ENCODE measurements around the gene ADGRG7. TPM values are rescaled to one million over a fixed set of nuclear protein-coding genes. Genes with fewer than 3 reads are reported as not detected.

Gene ADGRG7, protein sequence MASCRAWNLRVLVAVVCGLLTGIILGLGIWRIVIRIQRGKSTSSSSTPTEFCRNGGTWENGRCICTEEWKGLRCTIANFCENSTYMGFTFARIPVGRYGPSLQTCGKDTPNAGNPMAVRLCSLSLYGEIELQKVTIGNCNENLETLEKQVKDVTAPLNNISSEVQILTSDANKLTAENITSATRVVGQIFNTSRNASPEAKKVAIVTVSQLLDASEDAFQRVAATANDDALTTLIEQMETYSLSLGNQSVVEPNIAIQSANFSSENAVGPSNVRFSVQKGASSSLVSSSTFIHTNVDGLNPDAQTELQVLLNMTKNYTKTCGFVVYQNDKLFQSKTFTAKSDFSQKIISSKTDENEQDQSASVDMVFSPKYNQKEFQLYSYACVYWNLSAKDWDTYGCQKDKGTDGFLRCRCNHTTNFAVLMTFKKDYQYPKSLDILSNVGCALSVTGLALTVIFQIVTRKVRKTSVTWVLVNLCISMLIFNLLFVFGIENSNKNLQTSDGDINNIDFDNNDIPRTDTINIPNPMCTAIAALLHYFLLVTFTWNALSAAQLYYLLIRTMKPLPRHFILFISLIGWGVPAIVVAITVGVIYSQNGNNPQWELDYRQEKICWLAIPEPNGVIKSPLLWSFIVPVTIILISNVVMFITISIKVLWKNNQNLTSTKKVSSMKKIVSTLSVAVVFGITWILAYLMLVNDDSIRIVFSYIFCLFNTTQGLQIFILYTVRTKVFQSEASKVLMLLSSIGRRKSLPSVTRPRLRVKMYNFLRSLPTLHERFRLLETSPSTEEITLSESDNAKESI
- not detected in 2 replicates for total RNA-seq

DNA sequence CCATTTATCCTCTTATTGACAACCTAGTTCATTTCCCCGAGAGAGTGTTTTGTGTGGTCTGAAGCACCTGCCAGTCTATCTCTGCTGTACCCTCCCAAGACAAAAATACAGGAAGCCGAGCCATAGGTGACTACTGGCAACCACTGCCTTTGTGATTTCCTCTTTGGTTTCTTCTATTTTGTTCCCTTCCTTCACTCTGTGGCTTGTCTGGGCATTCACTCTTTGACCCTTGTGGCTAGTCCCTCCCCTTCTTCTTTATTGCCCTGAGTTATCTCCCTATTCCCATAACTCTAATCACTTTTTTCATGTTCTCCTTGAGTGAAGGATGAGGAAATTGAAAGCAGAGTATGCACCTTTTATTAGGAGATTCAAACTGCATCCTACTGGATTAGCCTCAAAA, at the start of gene ADGRG7:
Gene ADGRG7 (plus strand): TSS at position 297 of the 400 bp plus-strand sequence. CDS start 256 bp downstream, outside the sequence.
- TF ChIP-seq, protein P1, sequence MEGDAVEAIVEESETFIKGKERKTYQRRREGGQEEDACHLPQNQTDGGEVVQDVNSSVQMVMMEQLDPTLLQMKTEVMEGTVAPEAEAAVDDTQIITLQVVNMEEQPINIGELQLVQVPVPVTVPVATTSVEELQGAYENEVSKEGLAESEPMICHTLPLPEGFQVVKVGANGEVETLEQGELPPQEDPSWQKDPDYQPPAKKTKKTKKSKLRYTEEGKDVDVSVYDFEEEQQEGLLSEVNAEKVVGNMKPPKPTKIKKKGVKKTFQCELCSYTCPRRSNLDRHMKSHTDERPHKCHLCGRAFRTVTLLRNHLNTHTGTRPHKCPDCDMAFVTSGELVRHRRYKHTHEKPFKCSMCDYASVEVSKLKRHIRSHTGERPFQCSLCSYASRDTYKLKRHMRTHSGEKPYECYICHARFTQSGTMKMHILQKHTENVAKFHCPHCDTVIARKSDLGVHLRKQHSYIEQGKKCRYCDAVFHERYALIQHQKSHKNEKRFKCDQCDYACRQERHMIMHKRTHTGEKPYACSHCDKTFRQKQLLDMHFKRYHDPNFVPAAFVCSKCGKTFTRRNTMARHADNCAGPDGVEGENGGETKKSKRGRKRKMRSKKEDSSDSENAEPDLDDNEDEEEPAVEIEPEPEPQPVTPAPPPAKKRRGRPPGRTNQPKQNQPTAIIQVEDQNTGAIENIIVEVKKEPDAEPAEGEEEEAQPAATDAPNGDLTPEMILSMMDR (IDR thresholded peaks at IDR 0.05), result no peak
- peaks cover 18% of the 10 kb centered on the region for H3K27me3 Mint-ChIP-seq
- CTCF ChIA-PET, result no interaction called here

DNA sequence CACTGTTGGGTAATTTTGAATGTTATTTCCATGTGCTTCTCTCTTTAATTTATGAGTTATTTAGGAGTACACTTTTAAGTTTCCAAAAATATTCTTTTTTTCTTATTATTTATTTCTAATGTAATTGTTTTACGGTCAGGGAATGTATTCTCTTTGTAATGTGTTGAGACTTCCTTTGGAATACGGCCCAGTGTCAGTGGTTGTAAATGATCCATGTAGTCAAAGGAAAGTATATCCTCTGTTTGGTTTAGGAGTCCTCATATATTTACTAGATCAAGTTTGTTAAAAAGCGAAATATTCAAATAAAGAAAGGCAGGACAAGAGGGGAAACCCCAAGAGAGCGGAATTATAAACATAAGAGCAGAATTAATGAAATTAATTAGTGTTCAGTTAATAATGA, 49.0 kb upstream of the ADGRG7 start:
- no peak for DNase-seq
- H3K27me3 Mint-ChIP-seq, result no peaks in the 10 kb centered on the region
- H3K36me3 Mint-ChIP-seq (ENCODE audit: low read depth), result no peaks in the 10 kb centered on the region
- intact Hi-C loops (cut with micrococcal nuclease), result no loop called here
- no peak overlapping the region for H3K4me3 Mint-ChIP-seq
- ChIA-PET POLR2A (no interaction called here), CTCF (no interaction called here)
- TF ChIP-seq, protein P1 (IDR thresholded peaks at IDR 0.05), result no peak
- H3K4me1 Mint-ChIP-seq, result no peaks in the 10 kb centered on the region
- no peak overlapping the region for H3K27ac Mint-ChIP-seq
- H3K9me3 Mint-ChIP-seq, result no peaks in the 10 kb centered on the region
- ATAC-seq (ENCODE audit: low read depth), result no peak

More for the DNA sequence above, at the start of gene ADGRG7:
- ATAC-seq (ENCODE audit: low read depth), result no peak
- peaks cover 11% of the 10 kb centered on the region for H3K4me1 Mint-ChIP-seq
- H3K9me3 Mint-ChIP-seq, result no peaks in the 10 kb centered on the region
- H3K27ac Mint-ChIP-seq, result no peak within 1 kb of the TSS
- no peak within 1 kb of the TSS for H3K4me3 Mint-ChIP-seq
- POLR2A ChIA-PET, result no interaction called here
- DNase-seq, result no peak
- intact Hi-C loops (cut with micrococcal nuclease), result no loop called here
- H3K36me3 Mint-ChIP-seq (ENCODE audit: low read depth), result no peaks in the 10 kb centered on the region

GRCh38 chr3:100561459-100562158, 47.8 kb upstream of the ADGRG7 start:
- CTCF ChIA-PET, result no interaction called here
- Mint-ChIP-seq H3K4me3 (no peak overlapping the region), H3K4me1 (no peaks in the 10 kb centered on the region), H3K36me3 (ENCODE audit: low read depth) (no peaks in the 10 kb centered on the region), H3K27ac (no peak overlapping the region), H3K9me3 (no peaks in the 10 kb centered on the region), H3K27me3 (no peaks in the 10 kb centered on the region)
- TF ChIP-seq, protein P1 (IDR thresholded peaks at IDR 0.05), result no peak
- no peak for ATAC-seq (ENCODE audit: low read depth)
- no peak for DNase-seq
- intact Hi-C loops (cut with micrococcal nuclease), result no loop called here
- POLR2A ChIA-PET, result no interaction called here

DNA sequence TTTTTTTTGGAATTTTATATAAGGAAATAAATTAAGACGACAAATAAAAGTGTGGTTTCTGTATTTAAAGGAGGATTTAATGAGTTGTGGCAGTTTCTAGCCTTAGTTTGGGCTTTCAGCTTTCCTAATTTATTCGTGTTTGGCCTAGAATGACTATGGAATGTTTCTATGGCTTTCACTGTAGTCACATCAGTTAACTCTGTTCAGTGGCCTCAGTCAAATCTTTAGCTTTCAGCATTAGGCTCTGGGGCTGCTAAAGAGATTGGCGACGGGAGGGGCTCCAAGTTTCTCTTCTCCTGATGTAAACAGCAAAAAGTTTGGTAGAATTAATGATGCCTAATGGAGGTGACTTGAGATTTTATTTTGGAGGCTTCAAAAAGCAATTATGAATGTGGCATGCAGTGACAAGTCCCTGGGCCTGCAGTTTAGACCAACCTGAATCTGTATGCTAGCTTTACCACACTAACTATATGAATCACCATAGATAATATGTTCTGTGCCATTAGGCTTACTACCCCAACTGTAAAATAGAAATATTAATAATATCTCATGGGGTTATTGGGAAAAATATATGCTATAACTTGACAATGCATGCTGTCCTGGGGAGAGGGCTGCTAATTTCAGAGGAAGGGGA, 47.1 kb upstream of the ADGRG7 start:
- no peak overlapping the region for H3K4me3 Mint-ChIP-seq
- H3K9me3 Mint-ChIP-seq, result no peaks in the 10 kb centered on the region
- POLR2A ChIA-PET, result no interaction called here
- no peaks in the 10 kb centered on the region for H3K27me3 Mint-ChIP-seq
- H3K27ac Mint-ChIP-seq, result no peak overlapping the region
- TF ChIP-seq, protein P1 (IDR thresholded peaks at IDR 0.05), result no peak
- no peak for DNase-seq
- no peaks in the 10 kb centered on the region for H3K36me3 Mint-ChIP-seq (ENCODE audit: low read depth)
- no peaks in the 10 kb centered on the region for H3K4me1 Mint-ChIP-seq
- ATAC-seq (ENCODE audit: low read depth), result no peak
- CTCF ChIA-PET, result no interaction called here
- intact Hi-C loops (cut with micrococcal nuclease), result no loop called here

Measured in activated B cell treated with CpG ODN at 0.5 μM for 24 hours (primary cell).